ENCODE results near the gene B4GALNT3. TPM values are rescaled to one million over a fixed set of nuclear protein-coding genes. Genes with fewer than 3 reads are reported as not detected.

The B4GALNT3 gene
- total and polyA plus RNA-seq, 2 experiments from 2014 or later, result 0.11 TPM; not detected in 1

DNA sequence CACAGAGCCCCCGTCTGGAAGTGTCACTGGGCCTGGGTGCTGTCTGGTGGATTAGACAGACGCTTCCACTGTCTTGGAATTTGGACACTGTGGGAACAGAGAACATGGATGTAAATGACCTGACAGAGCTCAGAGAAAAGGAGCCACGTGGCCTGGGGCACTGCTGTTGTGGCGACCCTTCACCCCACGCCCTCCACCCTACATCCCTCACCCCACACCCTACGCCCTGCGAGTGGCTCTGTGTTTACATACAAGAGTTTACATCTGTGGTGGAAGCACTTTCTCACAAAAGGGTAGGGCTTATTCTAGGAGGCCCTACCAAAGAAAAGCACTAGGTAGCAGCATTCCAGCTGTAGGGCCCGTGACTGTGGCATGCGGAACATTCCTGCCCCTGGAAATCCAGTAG lies 47.7 kb downstream of the B4GALNT3 start:
- Histone ChIP-seq H2AFZ (no peak overlapping the region), H3F3A (ENCODE audit: insufficient read depth) (no peaks in the 10 kb centered on the region), H3K36me3 (ENCODE audit: low read depth) (no peaks in the 10 kb centered on the region), H3K9me3 (ENCODE audit: low read depth) (no peaks in the 10 kb centered on the region), H3K4me3 (no peak overlapping the region), H3K27me3 (replicated peaks; ENCODE audit: insufficient read depth) (peaks cover 25% of the 10 kb centered on the region), H3K9me2 (ENCODE audit: insufficient read depth) (no peaks in the 10 kb centered on the region), H3K4me2 (ENCODE audit: unreplicated experiment) (no peak overlapping the region), H3K79me2 (ENCODE audit: insufficient read depth) (no peaks in the 10 kb centered on the region), H3K9ac (no peak overlapping the region), H3K27ac (no peak overlapping the region), H4K20me1 (ENCODE audit: insufficient read depth) (no peaks in the 10 kb centered on the region), H3K4me1 (ENCODE audit: insufficient read depth) (peaks cover 10% of the 10 kb centered on the region)
- DNase-seq, result no peak
- in situ Hi-C loops (cut with MboI), result no loop called here
- 63 to 68% methylated on average over 9 of the region's 9 CpGs for WGBS, 2 experiments (ENCODE audit: low coverage in 1 of 2, low lambda C conversion rate in 2 of 2, missing lambda C conversion rate in 2 of 2)
- TF ChIP-seq EZH2 (IDR thresholded peaks at IDR 0.05; ENCODE audit: insufficient read depth, poor library complexity, severe bottlenecking) (no peak), EZH2phosphoT487 (IDR thresholded peaks at IDR 0.05; ENCODE audit: insufficient read depth, low read depth) (no peak)

DNA sequence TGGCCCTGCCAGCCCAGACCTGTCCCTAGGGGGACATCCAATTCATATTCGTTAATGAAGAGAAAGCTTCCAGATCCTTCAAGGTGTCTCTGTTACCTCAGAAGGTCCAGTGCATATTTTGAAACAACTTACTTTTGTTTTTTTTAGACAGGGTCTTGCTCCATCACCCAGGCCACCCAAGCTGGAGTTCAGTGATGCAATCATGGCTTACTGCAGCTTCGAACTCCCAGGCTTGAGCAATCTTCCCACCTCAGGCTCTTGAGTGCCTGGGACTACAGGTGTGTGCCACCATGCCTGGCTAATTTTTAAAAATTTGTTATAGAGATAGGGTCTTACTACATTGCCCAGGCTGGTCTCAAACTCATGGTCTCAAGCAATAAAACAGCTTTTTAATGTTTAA lies 48.4 kb downstream of the B4GALNT3 start:
- H3K27me3 ChIP-seq (replicated peaks; ENCODE audit: insufficient read depth), result peaks cover 25% of the 10 kb centered on the region
- no peak overlapping the region for H2AFZ ChIP-seq
- no peak overlapping the region for H3K9ac ChIP-seq
- 32 to 38% methylated on average over 2 of the region's 2 CpGs for WGBS, 2 experiments (ENCODE audit: low coverage in 1 of 2, low lambda C conversion rate in 2 of 2, missing lambda C conversion rate in 2 of 2)
- H3K4me1 ChIP-seq (ENCODE audit: insufficient read depth), result peaks cover 10% of the 10 kb centered on the region
- no peak for TF ChIP-seq EZH2 (IDR thresholded peaks at IDR 0.05; ENCODE audit: insufficient read depth, poor library complexity, severe bottlenecking)
- no peak for TF ChIP-seq EZH2phosphoT487 (IDR thresholded peaks at IDR 0.05; ENCODE audit: insufficient read depth, low read depth)
- no peak for DNase-seq
- H3F3A ChIP-seq (ENCODE audit: insufficient read depth), result no peaks in the 10 kb centered on the region
- H4K20me1 ChIP-seq (ENCODE audit: insufficient read depth), result no peaks in the 10 kb centered on the region
- H3K79me2 ChIP-seq (ENCODE audit: insufficient read depth), result no peaks in the 10 kb centered on the region
- H3K9me3 ChIP-seq (ENCODE audit: low read depth), result no peaks in the 10 kb centered on the region
- no peak overlapping the region for H3K4me2 ChIP-seq (ENCODE audit: unreplicated experiment)
- in situ Hi-C loops (cut with MboI), result no loop called here
- no peak overlapping the region for H3K4me3 ChIP-seq
- H3K9me2 ChIP-seq (ENCODE audit: insufficient read depth), result no peaks in the 10 kb centered on the region
- no peaks in the 10 kb centered on the region for H3K36me3 ChIP-seq (ENCODE audit: low read depth)
- H3K27ac ChIP-seq, result no peak overlapping the region

DNA sequence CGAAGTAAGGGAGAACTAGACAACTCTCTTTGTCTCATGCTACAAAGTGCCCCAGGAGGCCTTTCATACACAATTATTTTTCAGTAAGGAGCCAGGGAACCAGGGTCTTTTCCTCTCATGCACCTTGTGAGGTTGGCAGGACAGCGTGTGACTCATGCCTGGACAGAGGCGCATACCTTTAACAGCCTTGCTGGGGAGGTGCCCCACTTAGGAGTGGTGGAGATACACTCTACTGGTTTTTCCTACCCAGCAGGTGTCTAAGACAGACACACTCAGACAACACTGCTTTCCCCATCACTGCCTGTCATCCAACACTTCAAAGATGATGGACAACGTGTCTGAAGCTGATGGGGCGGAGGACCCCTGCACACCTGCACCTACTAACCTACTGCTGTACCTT lies 49.1 kb downstream of the B4GALNT3 start:
- no peaks in the 10 kb centered on the region for H3K9me3 ChIP-seq (ENCODE audit: low read depth)
- H3K79me2 ChIP-seq (ENCODE audit: insufficient read depth), result no peaks in the 10 kb centered on the region
- no peak overlapping the region for H3K27ac ChIP-seq
- DNase-seq, result no peak
- no peak overlapping the region for H2AFZ ChIP-seq
- no peak overlapping the region for H3K4me2 ChIP-seq (ENCODE audit: unreplicated experiment)
- H3K4me1 ChIP-seq (ENCODE audit: insufficient read depth), result peaks cover 10% of the 10 kb centered on the region
- no peaks in the 10 kb centered on the region for H4K20me1 ChIP-seq (ENCODE audit: insufficient read depth)
- TF ChIP-seq EZH2phosphoT487 (IDR thresholded peaks at IDR 0.05; ENCODE audit: insufficient read depth, low read depth) (no peak), EZH2 (IDR thresholded peaks at IDR 0.05; ENCODE audit: insufficient read depth, poor library complexity, severe bottlenecking) (no peak)
- H3K27me3 ChIP-seq (replicated peaks; ENCODE audit: insufficient read depth), result peaks cover 20% of the 10 kb centered on the region
- 74 to 76% methylated on average over 5 of the region's 5 CpGs for WGBS, 2 experiments (ENCODE audit: low coverage in 1 of 2, low lambda C conversion rate in 2 of 2, missing lambda C conversion rate in 2 of 2)
- no peaks in the 10 kb centered on the region for H3K9me2 ChIP-seq (ENCODE audit: insufficient read depth)
- no peaks in the 10 kb centered on the region for H3F3A ChIP-seq (ENCODE audit: insufficient read depth)
- H3K4me3 ChIP-seq, result no peak overlapping the region
- no peak overlapping the region for H3K9ac ChIP-seq
- no peaks in the 10 kb centered on the region for H3K36me3 ChIP-seq (ENCODE audit: low read depth)
- in situ Hi-C loops (cut with MboI), result no loop called here

DNA sequence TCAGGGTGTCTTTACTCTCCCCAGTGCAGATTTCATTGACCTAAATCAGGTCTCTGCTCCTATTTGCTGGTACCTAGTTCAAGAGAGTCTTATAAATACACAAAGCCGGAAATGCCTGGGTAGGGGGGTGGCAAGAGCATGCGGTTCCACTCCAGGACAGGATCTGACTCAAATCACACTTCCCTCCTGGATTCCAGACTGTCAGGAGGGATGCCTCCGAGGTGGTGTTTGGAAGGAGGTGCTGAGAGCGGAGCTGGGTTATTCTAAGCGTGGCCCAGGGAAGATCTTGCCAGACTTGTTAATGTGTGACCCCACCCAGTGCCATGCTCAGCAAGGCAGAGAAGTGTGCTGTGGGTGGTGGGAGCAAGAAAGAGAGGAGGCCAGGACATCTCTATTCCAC lies 49.8 kb downstream of the B4GALNT3 start:
- Histone ChIP-seq H3K27me3 (replicated peaks; ENCODE audit: insufficient read depth) (peaks cover 15% of the 10 kb centered on the region; the same call in 1 of the 2 replicates), H3K79me2 (ENCODE audit: insufficient read depth) (no peaks in the 10 kb centered on the region), H3K4me2 (ENCODE audit: unreplicated experiment) (no peak overlapping the region), H3K9me3 (ENCODE audit: low read depth) (no peaks in the 10 kb centered on the region), H2AFZ (no peak overlapping the region), H3K9me2 (ENCODE audit: insufficient read depth) (no peaks in the 10 kb centered on the region), H3K4me1 (ENCODE audit: insufficient read depth) (peaks cover 10% of the 10 kb centered on the region), H3K9ac (no peak overlapping the region), H3K27ac (no peak overlapping the region), H3K4me3 (no peak overlapping the region), H3K36me3 (ENCODE audit: low read depth) (no peaks in the 10 kb centered on the region), H3F3A (ENCODE audit: insufficient read depth) (no peaks in the 10 kb centered on the region), H4K20me1 (ENCODE audit: insufficient read depth) (no peaks in the 10 kb centered on the region)
- peak; percentile 40 for DNase-seq
- 36 to 42% methylated on average over 5 of the region's 5 CpGs for WGBS, 2 experiments (ENCODE audit: low coverage in 1 of 2, low lambda C conversion rate in 2 of 2, missing lambda C conversion rate in 2 of 2)
- in situ Hi-C loops (cut with MboI), result no loop called here
- TF ChIP-seq EZH2phosphoT487 (IDR thresholded peaks at IDR 0.05; ENCODE audit: insufficient read depth, low read depth), result no peak
- no peak for TF ChIP-seq EZH2 (IDR thresholded peaks at IDR 0.05; ENCODE audit: insufficient read depth, poor library complexity, severe bottlenecking)
